ENCODE data around the gene COL11A2.

The COL11A2 gene

GRCh38 chr6:33117811-33118277 lies 74.4 kb downstream of the COL11A2 start:
- DNase-seq (ENCODE audit: low read depth in 2 of 2), result no peak

- no peak for DNase-seq (ENCODE audit: low read depth in 2 of 2)
Measured at GRCh38 chr6:33116841-33117711, 75.2 kb downstream of the COL11A2 start.

DNA sequence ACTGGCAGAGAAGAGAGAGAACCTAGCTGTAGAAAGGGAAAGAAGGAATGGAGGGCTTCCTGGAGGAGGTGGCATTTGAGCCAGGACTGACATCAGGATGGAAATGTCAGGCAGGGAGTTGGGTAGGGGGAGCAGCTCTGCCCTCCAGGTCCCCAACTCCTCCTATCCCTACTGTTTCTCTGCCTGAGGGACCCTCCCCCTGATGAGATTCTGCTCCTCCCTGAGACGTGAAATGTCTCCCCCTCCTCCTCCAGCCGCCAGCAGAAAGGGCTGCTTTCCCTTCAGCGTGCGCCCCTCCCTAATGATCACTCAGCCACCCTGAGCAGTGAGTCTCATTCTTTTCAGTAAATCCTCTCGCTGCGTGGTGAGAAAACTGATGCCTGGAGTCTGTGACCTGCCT lies 75.8 kb downstream of the COL11A2 start:
- DNase-seq (ENCODE audit: low read depth in 2 of 2), result no peak

DNA sequence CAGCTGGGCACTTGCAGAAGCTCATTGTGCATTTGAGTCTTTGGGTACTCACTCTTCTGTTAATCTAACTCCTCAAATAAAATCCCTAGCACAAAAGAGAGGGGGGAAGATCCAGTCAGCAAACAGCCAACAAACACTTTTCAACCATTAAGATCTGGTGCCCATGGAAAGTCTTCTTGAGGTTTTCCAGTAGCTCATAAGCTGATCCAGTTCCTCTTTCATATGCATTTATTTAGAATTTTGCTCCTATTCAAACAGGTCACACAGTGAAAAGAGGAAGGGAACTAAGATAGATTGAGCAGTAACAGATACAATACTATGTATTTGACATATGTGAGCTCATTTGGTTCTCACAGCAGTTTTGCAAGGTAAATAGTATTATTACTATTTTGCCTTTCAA lies 77.9 kb downstream of the COL11A2 start:
- DNase-seq (ENCODE audit: low read depth in 2 of 2), result no peak

DNA sequence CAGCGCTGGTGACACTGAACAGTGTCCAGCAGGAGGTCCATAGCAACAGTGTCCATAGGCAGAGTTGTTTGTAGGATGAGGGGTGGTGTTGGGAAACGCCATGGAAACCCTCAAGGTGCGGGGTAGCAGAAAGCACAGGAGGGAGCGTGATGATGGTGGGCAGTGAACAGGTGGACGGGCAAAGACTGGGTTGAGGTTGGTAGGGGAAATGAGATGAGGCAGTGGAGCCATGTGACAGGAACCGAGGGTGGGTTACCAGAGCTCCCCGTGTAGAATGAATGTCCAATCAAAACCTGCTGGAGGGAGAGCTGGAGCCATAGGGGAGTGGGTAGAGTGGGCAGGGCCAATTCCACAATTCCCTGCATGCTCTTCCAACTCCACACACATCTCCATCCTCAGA lies 78.5 kb downstream of the COL11A2 start:
- no peak for DNase-seq (ENCODE audit: low read depth in 2 of 2)
